RWPE1 (cell line): ENCODE measurements around the gene TULP3.

ENCODE experiments used
- CTCF ChIA-PET: fragments of 350-600 bp; sonication (Branson Sonifier 250); formaldehyde crosslinking; extraction: SDS; loops from one replicate; lab custom pipeline; 2021; lab: Yijun Ruan, JAX
- POLR2A ChIA-PET: fragments of 400-600 bp; formaldehyde crosslinking; extraction: SDS; loops from one replicate; lab custom pipeline; 2020; ENCODE audit warnings: antibody characterized with exemption; ENCODE audit not compliant: low non-redundant PET; lab: Yijun Ruan, JAX
- DNase-seq: peaks from one replicate; pipeline ENCODE4 v3.0.0; 2012; ENCODE audit warnings: low spot score
- H3K27ac ChIP-seq: fragments of 450-650 bp; 2 replicates; pipeline ENCODE4 v1.5.1; 2017
- CTCF ChIP-seq: fragments of 450-650 bp; conservative IDR thresholded peaks from 2 replicates; pipeline ENCODE4 v1.5.1; 2017; ENCODE audit warnings: low read depth, mild to moderate bottlenecking

TULP3 gene

GRCh38 chr12:2876431-2877046 is 14.2 kb upstream of the TULP3 start:
- ChIA-PET POLR2A (no interaction called here), CTCF (interaction anchor here (0.6 kb wide), 2 partner anchors 83 to 267 kb away, joined by 3 to 4 read pairs; no protein-coding TSS in a partner anchor)
- DNase-seq: no peak
- no peak for TF ChIP-seq CTCF
- peak overlapping the region; percentile 82 for H3K27ac ChIP-seq

- DNase-seq: peak; percentile 93
Measured at GRCh38 chr12:2877047-2877952, 13.4 kb upstream of the TULP3 start, which contains the start of the genes FOXM1 and RHNO1. Gene FOXM1 (minus strand): TSS chr12:2877174. CDS start chr12:2874478, 2,696 bp downstream. Gene RHNO1 (plus strand): TSS chr12:2877223. CDS start chr12:2885367, 8,144 bp downstream.

GRCh38 chr12:2877953-2878732 is 12.5 kb upstream of the TULP3 start:
- no peak for DNase-seq
- TF ChIP-seq CTCF: no peak
- CTCF ChIA-PET: no interaction called here
- POLR2A ChIA-PET: no interaction called here
- peak overlapping the region; percentile 82 for H3K27ac ChIP-seq

More at GRCh38 chr12:2877047-2877952, 13.4 kb upstream of the TULP3 start, which contains the start of the genes FOXM1 and RHNO1:
- no peak for TF ChIP-seq CTCF
- peak within 1 kb of the TSS; percentile 82 for H3K27ac ChIP-seq
- POLR2A ChIA-PET: no interaction called here
- CTCF ChIA-PET: interaction anchor here (0.6 kb wide), 2 partner anchors 82 to 268 kb away, joined by 3 to 4 read pairs; no protein-coding TSS in a partner anchor

- ChIA-PET CTCF (no interaction called here), POLR2A (no interaction called here)
- TF ChIP-seq CTCF: no peak
Measured at GRCh38 chr12:2879853-2880252, 10.8 kb upstream of the TULP3 start.

GRCh38 chr12:2884810-2885209 is 5.9 kb upstream of the TULP3 start:
- DNase-seq: no peak
- ChIA-PET CTCF (interaction anchor here (0.6 to 1.3 kb wide), 5 partner anchors 14 to 415 kb away, joined by 3 to 5 read pairs (median 5); no protein-coding TSS in a partner anchor), POLR2A (no interaction called here)
- H3K27ac ChIP-seq: no peak overlapping the region
- TF ChIP-seq CTCF: no peak

More at GRCh38 chr12:2879853-2880252, 10.8 kb upstream of the TULP3 start:
- no peak overlapping the region for H3K27ac ChIP-seq
- no peak for DNase-seq
